ENCODE results near the gene GNAO1. TPM values are rescaled to one million over a fixed set of nuclear protein-coding genes. Genes with fewer than 3 reads are reported as not detected.

The GNAO1 gene
- polyA plus RNA-seq, 1 donor (not counting 4 experiments of a cell fraction or from before 2014, with no cell fraction given): 0.13 TPM

- H3K27ac ChIP-seq (ENCODE audit: control insufficient read depth, insufficient read depth, low read length): no peak overlapping the region
- no peaks in the 10 kb centered on the region for H3K9me1 ChIP-seq (ENCODE audit: control insufficient read depth, extremely low read depth, insufficient read depth, low read length)
- no peaks in the 10 kb centered on the region for H4K20me1 ChIP-seq (ENCODE audit: control insufficient read depth, extremely low read depth, insufficient read depth, low read length)
- H3K4me1 ChIP-seq (ENCODE audit: control insufficient read depth, extremely low read depth, insufficient read depth, low read length): peaks cover 5% of the 10 kb centered on the region
- H3K79me2 ChIP-seq (ENCODE audit: control insufficient read depth, insufficient read depth, low read length): no peaks in the 10 kb centered on the region
- DNase-seq (ENCODE audit: low read depth, low spot score): no peak
- H3K9me3 ChIP-seq (ENCODE audit: control insufficient read depth, low read depth, low read length): no peaks in the 10 kb centered on the region
- H3K27me3 ChIP-seq (ENCODE audit: control insufficient read depth, extremely low read depth, insufficient read depth, low read length): peaks cover 17% of the 10 kb centered on the region
- no peaks in the 10 kb centered on the region for H3K36me3 ChIP-seq (ENCODE audit: control insufficient read depth in 2 of 2, extremely low read depth in 1 of 2, insufficient read depth in 2 of 2, low read length in 2 of 2)
- H2AFZ ChIP-seq (ENCODE audit: control insufficient read depth, low read length): no peak overlapping the region
- H3K4me2 ChIP-seq (ENCODE audit: control insufficient read depth, extremely low read depth, insufficient read depth, low read depth, low read length): no peak overlapping the region
- no peak for FAIRE-seq
- dilution Hi-C loops (cut with MboI; ENCODE audit: extremely low pct_ligation_motif_present, low sequenced_read_pairs): no loop called here
- no peak overlapping the region for H3K9ac ChIP-seq (ENCODE audit: control insufficient read depth, extremely low read depth, insufficient read depth, low read length)
- no peak overlapping the region for H3K4me3 ChIP-seq (ENCODE audit: control insufficient read depth in 2 of 3, extremely low read depth in 1 of 3, insufficient read depth in 2 of 3, low read depth in 1 of 3, low read length in 3 of 3)
- TF ChIP-seq CTCF (optimal IDR thresholded peaks at IDR 0.05 in 1 of 3, IDR thresholded peaks at IDR 0.05 in 1 of 3, conservative IDR thresholded peaks at IDR 0.05 in 1 of 3; ENCODE audit: extremely low read depth in 1 of 3, insufficient read depth in 2 of 3, low read length in 3 of 3): no peak
- TF ChIP-seq EZH2 (IDR thresholded peaks at IDR 0.05; ENCODE audit: low read length): no peak
Measured at GRCh38 chr16:56199164-56199563, 7.9 kb downstream of the GNAO1 start.

GRCh38 chr16:56201030-56201429 lies 9.7 kb downstream of the GNAO1 start:
- no peaks in the 10 kb centered on the region for H3K36me3 ChIP-seq (ENCODE audit: control insufficient read depth in 2 of 2, extremely low read depth in 1 of 2, insufficient read depth in 2 of 2, low read length in 2 of 2)
- no peaks in the 10 kb centered on the region for H3K9me3 ChIP-seq (ENCODE audit: control insufficient read depth, low read depth, low read length)
- no peak for FAIRE-seq
- H3K27me3 ChIP-seq (ENCODE audit: control insufficient read depth, extremely low read depth, insufficient read depth, low read length): no peaks in the 10 kb centered on the region
- no peaks in the 10 kb centered on the region for H3K79me2 ChIP-seq (ENCODE audit: control insufficient read depth, insufficient read depth, low read length)
- H3K27ac ChIP-seq (ENCODE audit: control insufficient read depth, insufficient read depth, low read length): no peak overlapping the region
- dilution Hi-C loops (cut with MboI; ENCODE audit: extremely low pct_ligation_motif_present, low sequenced_read_pairs): no loop called here
- no peak overlapping the region for H2AFZ ChIP-seq (ENCODE audit: control insufficient read depth, low read length)
- TF ChIP-seq EZH2 (IDR thresholded peaks at IDR 0.05; ENCODE audit: low read length): no peak
- no peak for TF ChIP-seq CTCF (optimal IDR thresholded peaks at IDR 0.05 in 1 of 3, IDR thresholded peaks at IDR 0.05 in 1 of 3, conservative IDR thresholded peaks at IDR 0.05 in 1 of 3; ENCODE audit: extremely low read depth in 1 of 3, insufficient read depth in 2 of 3, low read length in 3 of 3)
- H3K4me3 ChIP-seq (ENCODE audit: control insufficient read depth in 2 of 3, extremely low read depth in 1 of 3, insufficient read depth in 2 of 3, low read depth in 1 of 3, low read length in 3 of 3): no peak overlapping the region
- no peak overlapping the region for H3K9ac ChIP-seq (ENCODE audit: control insufficient read depth, extremely low read depth, insufficient read depth, low read length)
- H3K4me2 ChIP-seq (ENCODE audit: control insufficient read depth, extremely low read depth, insufficient read depth, low read depth, low read length): no peak overlapping the region
- peaks cover 5% of the 10 kb centered on the region for H3K4me1 ChIP-seq (ENCODE audit: control insufficient read depth, extremely low read depth, insufficient read depth, low read length)
- H3K9me1 ChIP-seq (ENCODE audit: control insufficient read depth, extremely low read depth, insufficient read depth, low read length): no peaks in the 10 kb centered on the region
- no peak for DNase-seq (ENCODE audit: low read depth, low spot score)
- no peaks in the 10 kb centered on the region for H4K20me1 ChIP-seq (ENCODE audit: control insufficient read depth, extremely low read depth, insufficient read depth, low read length)

Measured in keratinocyte (primary cell).